Measurements from ENCODE around the gene SGPP2. TPM values are rescaled to one million over a fixed set of nuclear protein-coding genes. Genes with fewer than 3 reads are reported as not detected.

SGPP2 gene
- total and polyA plus RNA-seq, 2 donors (not counting 3 experiments of a cell fraction or from before 2014, with no cell fraction given), result not detected

GRCh38 chr2:222603501-222603900 is 179.2 kb downstream of the SGPP2 start:
- ChIA-PET POLR2A (no interaction called here), CTCF (interaction anchor here (0.8 kb wide), 1 partner anchor 9 kb away, joined by 4 read pairs; no protein-coding TSS in a partner anchor)
- H3K9me3 ChIP-seq (replicated peaks; ENCODE audit: control insufficient read depth, insufficient read depth, low read length), result no peaks in the 10 kb centered on the region
- intact Hi-C loops (cut with micrococcal nuclease) (no loop called here), dilution Hi-C loops (cut with MboI; ENCODE audit: extremely low pct_ligation_motif_present, low sequenced_read_pairs) (no loop called here)
- no peaks in the 10 kb centered on the region for H3K9me1 ChIP-seq (replicated peaks; ENCODE audit: control insufficient read depth, extremely low read depth, insufficient read depth, low read length)
- BruUV-seq (replicated peaks), result no TSS peak
- no peaks in the 10 kb centered on the region for H3K4me1 ChIP-seq (ENCODE audit: control insufficient read depth, extremely low read depth, insufficient read depth, low read length)
- no peak overlapping the region for H3K9ac ChIP-seq (replicated peaks; ENCODE audit: extremely low read depth, insufficient read depth, low read length)
- H3K27ac ChIP-seq (ENCODE audit: insufficient read depth, low read depth, low read length), result no peak overlapping the region
- no peaks in the 10 kb centered on the region for H3K79me2 ChIP-seq (ENCODE audit: control insufficient read depth, insufficient read depth, low read length)
- H3K36me3 ChIP-seq (ENCODE audit: control insufficient read depth in 2 of 2, extremely low read depth in 1 of 2, insufficient read depth in 2 of 2, low read length in 2 of 2), result peaks cover 0 to 6% of the 10 kb centered on the region in 2 experiments
- FAIRE-seq, result no peak
- no peak overlapping the region for H3K4me3 ChIP-seq (replicated peaks in 1 of 3; ENCODE audit: insufficient read depth in 1 of 3, low read depth in 1 of 3, low read length in 3 of 3)
- TF ChIP-seq, protein P1, sequence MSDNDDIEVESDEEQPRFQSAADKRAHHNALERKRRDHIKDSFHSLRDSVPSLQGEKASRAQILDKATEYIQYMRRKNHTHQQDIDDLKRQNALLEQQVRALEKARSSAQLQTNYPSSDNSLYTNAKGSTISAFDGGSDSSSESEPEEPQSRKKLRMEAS (IDR thresholded peaks at IDR 0.05; ENCODE audit: insufficient read depth, insufficient read length), result no peak
- TF ChIP-seq POLR2AphosphoS5 (IDR thresholded peaks at IDR 0.05; ENCODE audit: insufficient read depth, low read depth, low read length), result no peak
- TF ChIP-seq MYC (IDR thresholded peaks at IDR 0.05; ENCODE audit: low read depth, low read length), result no peak
- TF ChIP-seq FOS (IDR thresholded peaks at IDR 0.05; ENCODE audit: borderline replicate concordance, insufficient read depth, low read length), result no peak
- no peak for TF ChIP-seq POLR2A (IDR thresholded peaks at IDR 0.05; ENCODE audit: low read depth, low read length)
- TF ChIP-seq JUN (IDR thresholded peaks at IDR 0.05; ENCODE audit: borderline replicate concordance, insufficient read depth, insufficient read length, low read depth), result no peak
- TF ChIP-seq EZH2 (IDR thresholded peaks at IDR 0.05; ENCODE audit: borderline replicate concordance, low read depth, low read length, severe bottlenecking), result no peak
- TF ChIP-seq, protein P2, sequence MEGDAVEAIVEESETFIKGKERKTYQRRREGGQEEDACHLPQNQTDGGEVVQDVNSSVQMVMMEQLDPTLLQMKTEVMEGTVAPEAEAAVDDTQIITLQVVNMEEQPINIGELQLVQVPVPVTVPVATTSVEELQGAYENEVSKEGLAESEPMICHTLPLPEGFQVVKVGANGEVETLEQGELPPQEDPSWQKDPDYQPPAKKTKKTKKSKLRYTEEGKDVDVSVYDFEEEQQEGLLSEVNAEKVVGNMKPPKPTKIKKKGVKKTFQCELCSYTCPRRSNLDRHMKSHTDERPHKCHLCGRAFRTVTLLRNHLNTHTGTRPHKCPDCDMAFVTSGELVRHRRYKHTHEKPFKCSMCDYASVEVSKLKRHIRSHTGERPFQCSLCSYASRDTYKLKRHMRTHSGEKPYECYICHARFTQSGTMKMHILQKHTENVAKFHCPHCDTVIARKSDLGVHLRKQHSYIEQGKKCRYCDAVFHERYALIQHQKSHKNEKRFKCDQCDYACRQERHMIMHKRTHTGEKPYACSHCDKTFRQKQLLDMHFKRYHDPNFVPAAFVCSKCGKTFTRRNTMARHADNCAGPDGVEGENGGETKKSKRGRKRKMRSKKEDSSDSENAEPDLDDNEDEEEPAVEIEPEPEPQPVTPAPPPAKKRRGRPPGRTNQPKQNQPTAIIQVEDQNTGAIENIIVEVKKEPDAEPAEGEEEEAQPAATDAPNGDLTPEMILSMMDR (IDR thresholded peaks at IDR 0.05; ENCODE audit: extremely low read depth in 1 of 2, insufficient read depth in 1 of 2, low read depth in 1 of 2, low read length in 2 of 2), result no peak
- TF ChIP-seq GATA2 (IDR thresholded peaks at IDR 0.05; ENCODE audit: insufficient read depth, insufficient read length, low read depth, low read length), result no peak
- no peak overlapping the region for H3K4me2 ChIP-seq (ENCODE audit: insufficient read depth, low read length)
- H4K20me1 ChIP-seq (replicated peaks; ENCODE audit: control insufficient read depth, extremely low read depth, insufficient read depth, low read length), result no peaks in the 10 kb centered on the region
- no peaks in the 10 kb centered on the region for H3K27me3 ChIP-seq (ENCODE audit: control insufficient read depth in 2 of 2, insufficient read depth in 2 of 2, low read length in 2 of 2)
- DNase-seq (ENCODE audit: low read depth, low spot score), result no peak
- H2AFZ ChIP-seq (ENCODE audit: low read depth, low read length), result no peak overlapping the region
